Measurements from ENCODE around the gene ATP5IF1.

DNA sequence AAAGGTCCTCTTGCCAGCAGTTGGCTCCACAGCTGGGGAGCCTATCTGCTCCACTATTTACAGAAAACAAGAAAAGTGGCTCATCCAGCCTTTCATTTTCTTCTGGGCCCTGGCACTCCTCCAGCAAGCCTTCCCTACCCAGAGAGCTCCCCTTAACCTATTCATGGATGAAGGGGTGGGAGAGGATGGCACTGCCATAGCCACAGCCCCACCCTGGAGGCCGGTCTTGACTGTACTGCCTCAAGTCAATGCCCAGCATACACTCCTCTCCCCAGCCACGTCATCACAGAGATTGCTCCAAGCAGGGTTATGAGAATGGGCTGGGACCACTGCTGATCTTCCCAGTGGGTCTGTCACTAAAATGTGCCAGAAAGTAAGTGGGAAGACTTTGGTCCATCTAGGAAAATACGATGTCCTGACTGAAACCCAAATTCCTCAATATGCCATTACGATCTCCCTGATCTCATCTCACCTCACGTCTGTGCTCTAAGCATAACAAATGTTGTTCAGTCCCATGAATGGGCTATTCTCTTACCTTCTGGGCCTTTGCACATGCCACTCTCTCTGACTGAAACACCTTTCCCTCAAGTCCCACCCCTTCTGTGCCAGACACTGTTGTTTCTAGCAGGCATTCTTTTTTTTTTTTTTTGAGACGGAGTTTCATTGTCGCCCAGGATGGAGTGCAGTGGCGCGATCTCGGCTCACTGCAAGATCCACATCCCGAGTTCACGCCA is 38.1 kb upstream of the ATP5IF1 start:
- no peak for TF ChIP-seq POLR2A (IDR thresholded peaks at IDR 0.05; ENCODE audit: low read depth, low read length)
- no peak for TF ChIP-seq TAF1 (IDR thresholded peaks at IDR 0.05; ENCODE audit: low read depth, low read length)
- no peak for TF ChIP-seq SPI1 (IDR thresholded peaks at IDR 0.05; ENCODE audit: low read depth, low read length)
- no peak for TF ChIP-seq POLR2AphosphoS5 (IDR thresholded peaks at IDR 0.05; ENCODE audit: low read depth, low read length)

Measured in GM12891 (cell line).